Duodenal mucosa (tissue), 2 donors: ENCODE data around the gene CSK.
"Not testable (repeated sequence)": the region's sequence is repeated elsewhere in the genome, so short reads cannot be mapped to it uniquely, and the experiment has no call there.

ENCODE experiments used
- H3K27ac ChIP-seq: one replicate; pipeline ENCODE4 v1.7.0; 2013; ENCODE audit warnings: low read depth, low read length
- H3K27me3 ChIP-seq, 2 donors: one replicate each; pipeline ENCODE4 v1.7.0; 2013; ENCODE audit warnings: low read length in 2 of 2, control low read depth in 1 of 2; ENCODE audit not compliant: insufficient read depth in 2 of 2, control insufficient read depth in 1 of 2
- H3K36me3 ChIP-seq, 2 donors: one replicate each; pipeline ENCODE4 v1.7.0; 2013; ENCODE audit warnings: low read length in 2 of 2, control low read depth in 1 of 2; ENCODE audit not compliant: insufficient read depth in 2 of 2, control insufficient read depth in 1 of 2
- H3K4me1 ChIP-seq, 2 donors: one replicate each; pipeline ENCODE4 v1.7.0; 2013; ENCODE audit warnings: low read length in 2 of 2, control low read depth in 1 of 2; ENCODE audit not compliant: insufficient read depth in 2 of 2, control insufficient read depth in 1 of 2
- H3K4me3 ChIP-seq, 2 donors: one replicate each; pipeline ENCODE4 v1.7.0; 2013; ENCODE audit warnings: low read length in 2 of 2, low read depth in 1 of 2
- H3K9ac ChIP-seq, 2 donors: one replicate each; pipeline ENCODE4 v1.7.0; 2013; ENCODE audit warnings: low read length in 2 of 2, low read depth in 1 of 2
- H3K9me3 ChIP-seq, 2 donors: one replicate each; pipeline ENCODE4 v1.7.0; 2013; ENCODE audit warnings: low read length in 2 of 2, control low read depth in 1 of 2; ENCODE audit not compliant: control insufficient read depth in 1 of 2

CSK gene

GRCh38 chr15:74779162-74779648 lies 2.7 kb upstream of the CSK start:
- no peak overlapping the region for H3K27ac ChIP-seq
- no peaks in the 10 kb centered on the region for H3K36me3 ChIP-seq
- H3K4me1 ChIP-seq, result peaks cover 69 to 76% of the 10 kb centered on the region in 2 donors
- no peak overlapping the region for H3K4me3 ChIP-seq
- no peak overlapping the region for H3K9ac ChIP-seq
- H3K9me3 ChIP-seq, result no peaks in the 10 kb centered on the region
- H3K27me3 ChIP-seq, result no peaks in the 10 kb centered on the region

- Histone ChIP-seq H3K4me3 (peak overlapping the region; percentile 72), H3K27me3 (no peaks in the 10 kb centered on the region), H3K4me1 (peaks cover 70 to 77% of the 10 kb centered on the region in 2 donors), H3K36me3 (peaks cover 0 to 7% of the 10 kb centered on the region in 2 donors), H3K27ac (peak overlapping the region; percentile 57), H3K9ac (peak overlapping the region; percentile 49 to 56), H3K9me3 (no peaks in the 10 kb centered on the region)
Measured at GRCh38 chr15:74780523-74781430, 1.1 kb upstream of the CSK start.

DNA sequence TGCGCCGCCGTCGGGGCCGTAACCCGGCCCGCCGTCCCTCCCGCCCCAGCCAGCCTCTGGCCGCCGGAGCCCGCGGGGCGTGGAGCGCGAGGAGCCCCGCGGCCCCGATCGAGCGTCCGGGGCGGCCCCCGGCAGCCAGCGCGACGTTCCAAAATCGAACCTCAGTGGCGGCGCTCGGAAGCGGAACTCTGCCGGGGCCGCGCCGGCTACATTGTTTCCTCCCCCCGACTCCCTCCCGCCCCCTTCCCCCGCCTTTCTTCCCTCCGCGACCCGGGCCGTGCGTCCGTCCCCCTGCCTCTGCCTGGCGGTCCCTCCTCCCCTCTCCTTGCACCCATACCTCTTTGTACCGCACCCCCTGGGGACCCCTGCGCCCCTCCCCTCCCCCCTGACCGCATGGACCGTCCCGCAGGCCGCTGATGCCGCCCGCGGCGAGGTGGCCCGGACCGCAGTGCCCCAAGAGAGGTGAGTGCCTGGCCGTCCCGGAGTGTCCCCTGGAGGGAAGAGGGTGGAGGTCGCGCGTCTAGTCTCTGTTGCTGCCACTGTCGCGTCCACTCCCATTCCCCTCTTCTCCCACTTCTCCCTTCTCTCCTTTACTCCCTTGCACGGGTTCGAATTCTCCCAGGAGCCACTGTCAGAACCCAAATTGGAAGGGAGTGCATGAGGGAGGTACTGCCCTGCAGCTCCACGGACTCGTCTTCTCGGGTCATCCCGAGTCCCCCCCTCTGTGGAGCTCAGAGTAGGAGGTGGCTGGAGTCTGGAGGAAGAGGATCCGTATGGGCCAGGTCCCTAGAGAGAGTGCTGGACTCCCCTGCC lies 585 bp downstream of the CSK start:
- Histone ChIP-seq H3K4me1 (peaks cover 70 to 82% of the 10 kb centered on the region in 2 donors), H3K9ac (peak overlapping the region; percentile 76 to 84), H3K4me3 (peak overlapping the region; percentile 84 to 91), H3K27me3 (no peaks in the 10 kb centered on the region), H3K27ac (peak overlapping the region; percentile 34), H3K9me3 (no peaks in the 10 kb centered on the region), H3K36me3 (peaks cover 4 to 10% of the 10 kb centered on the region in 2 donors)

DNA sequence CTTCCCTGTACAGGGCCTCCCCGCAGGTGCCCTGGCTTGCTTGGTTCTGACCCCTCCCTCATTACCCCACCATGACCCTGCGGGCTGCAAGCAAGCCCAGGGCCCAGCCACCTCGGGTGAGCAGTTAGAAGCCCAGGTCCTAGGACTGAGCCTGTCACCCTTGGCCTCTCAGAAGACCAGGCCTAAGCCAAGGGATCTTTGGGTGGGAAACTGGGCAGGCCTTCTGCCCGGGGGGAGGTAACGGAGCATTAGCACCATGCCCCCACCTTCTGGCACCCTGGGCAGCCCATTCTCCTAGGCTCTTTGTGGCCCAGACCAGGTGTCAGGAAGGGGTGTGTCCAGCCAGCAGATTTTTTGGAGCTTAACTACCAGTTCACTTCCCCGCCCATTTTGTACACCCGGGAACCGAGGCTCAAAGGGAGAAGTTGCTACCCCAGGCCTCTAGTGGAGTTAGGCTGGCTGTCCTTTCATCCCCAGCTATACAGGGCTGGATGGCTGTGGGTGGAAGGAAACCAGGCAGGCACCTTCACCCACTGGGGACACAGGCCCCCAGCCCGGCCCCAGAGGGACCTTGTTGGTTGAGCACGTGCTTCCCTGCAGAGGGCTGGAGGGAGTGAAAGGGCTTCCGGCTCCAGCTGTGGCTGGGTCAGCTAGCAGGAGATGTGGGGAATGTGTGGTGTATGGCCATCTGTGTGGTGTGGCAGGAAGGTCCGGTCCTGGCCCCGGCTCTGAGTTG lies 1.4 kb downstream of the CSK start:
- H3K4me3 ChIP-seq, result peak overlapping the region; percentile 84 to 91
- H3K36me3 ChIP-seq, result peaks cover 4 to 10% of the 10 kb centered on the region in 2 donors
- no peaks in the 10 kb centered on the region for H3K27me3 ChIP-seq
- peak overlapping the region; percentile 76 to 84 for H3K9ac ChIP-seq
- no peaks in the 10 kb centered on the region for H3K9me3 ChIP-seq
- peaks cover 70 to 82% of the 10 kb centered on the region in 2 donors for H3K4me1 ChIP-seq
- peak overlapping the region; percentile 34 for H3K27ac ChIP-seq

GRCh38 chr15:74783808-74784175 lies 1.9 kb downstream of the CSK start:
- H3K27me3 ChIP-seq, result no peaks in the 10 kb centered on the region
- peak overlapping the region; percentile 27 for H3K27ac ChIP-seq
- H3K36me3 ChIP-seq, result peaks cover 4 to 10% of the 10 kb centered on the region in 2 donors
- H3K4me3 ChIP-seq, result peak overlapping the region; percentile 84 to 91
- no peaks in the 10 kb centered on the region for H3K9me3 ChIP-seq
- H3K4me1 ChIP-seq, result peaks cover 72 to 82% of the 10 kb centered on the region in 2 donors
- H3K9ac ChIP-seq, result peak overlapping the region; percentile 76 to 84

DNA sequence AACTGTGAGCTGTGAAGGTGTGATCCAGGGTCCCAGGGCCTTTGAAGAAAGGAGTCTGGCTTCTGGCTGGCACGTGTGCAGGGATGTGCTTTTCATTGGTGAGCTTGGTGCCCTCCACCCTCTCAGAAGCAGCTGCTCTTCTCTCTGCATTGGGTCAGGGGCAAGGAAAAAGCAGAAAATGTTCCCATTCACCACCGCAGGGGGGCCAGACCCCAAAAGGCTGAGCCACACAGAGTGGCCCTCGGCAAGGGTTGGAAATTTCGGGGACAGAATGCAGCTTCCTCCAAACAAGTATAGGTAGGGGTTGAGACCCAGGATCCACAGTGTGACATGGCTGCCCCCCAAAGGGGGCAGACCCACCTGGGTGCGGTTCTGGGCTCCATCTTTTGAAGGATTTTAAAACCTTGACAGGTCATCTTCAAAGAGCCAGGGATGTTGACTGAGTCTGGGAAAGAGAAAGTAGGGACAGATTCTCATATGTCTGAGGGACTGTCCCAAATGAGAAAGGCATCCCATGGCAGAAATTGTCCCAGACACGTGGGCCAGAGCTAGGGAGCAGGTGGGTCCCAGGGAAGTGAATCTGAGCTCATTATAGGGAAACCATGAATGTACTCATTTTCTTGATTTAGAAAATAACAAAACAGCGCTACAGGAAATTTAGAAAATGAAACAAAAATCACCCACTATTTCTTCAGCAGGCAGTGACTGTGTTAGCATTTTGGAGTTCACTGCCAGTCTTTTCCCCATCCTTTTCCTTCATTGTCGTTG lies 2.7 kb downstream of the CSK start:
- H3K4me1 ChIP-seq, result peaks cover 80 to 87% of the 10 kb centered on the region in 2 donors
- peaks cover 4 to 10% of the 10 kb centered on the region in 2 donors for H3K36me3 ChIP-seq
- peak overlapping the region; percentile 60 to 91 for H3K4me3 ChIP-seq
- H3K27ac ChIP-seq, result peak overlapping the region; percentile 28
- H3K9me3 ChIP-seq, result no peaks in the 10 kb centered on the region
- H3K9ac ChIP-seq, result peak overlapping the region; percentile 56 to 76
- no peaks in the 10 kb centered on the region for H3K27me3 ChIP-seq

DNA sequence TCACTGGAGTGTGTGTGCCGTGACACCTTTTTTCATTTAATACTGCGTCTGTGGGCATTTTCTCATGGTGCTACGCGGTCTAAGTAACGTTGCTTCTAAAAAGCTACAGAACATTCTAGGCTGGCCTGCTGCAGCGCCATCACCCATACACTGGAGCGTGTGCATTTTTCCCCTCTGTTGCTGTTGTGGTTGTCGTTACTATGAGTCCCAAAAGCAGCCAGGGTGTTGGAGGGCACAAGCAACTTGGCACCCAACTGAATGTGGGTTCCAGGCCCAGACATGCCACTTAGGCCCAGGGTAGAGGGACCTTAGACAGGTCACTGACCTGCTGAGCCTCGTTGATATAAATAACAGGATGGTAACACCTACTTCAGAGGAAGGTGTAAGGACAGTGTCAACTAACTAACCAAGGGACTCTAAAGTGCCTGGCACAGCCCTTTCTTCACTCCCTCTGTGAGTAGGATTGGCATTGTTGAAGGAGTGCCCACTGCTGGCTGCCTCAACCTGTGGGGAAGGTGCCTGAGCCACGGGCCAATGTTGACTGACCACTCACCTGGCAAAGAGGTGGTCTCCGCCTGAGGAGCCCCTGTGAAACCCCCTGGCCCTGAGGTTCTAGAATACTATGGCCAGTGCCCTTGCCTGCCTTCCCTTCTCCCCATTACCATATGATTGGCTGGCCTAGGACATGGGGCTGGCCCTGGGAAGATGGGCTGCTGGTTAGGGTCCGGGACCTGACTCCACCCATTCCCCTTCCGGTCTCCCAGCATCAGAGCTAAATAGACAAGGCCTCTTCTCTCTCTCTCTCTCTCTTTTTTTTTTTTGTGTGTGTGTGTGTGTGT lies 3.5 kb downstream of the CSK start:
- H3K4me3 ChIP-seq, result peak overlapping the region; percentile 60 to 91
- peaks cover 4 to 10% of the 10 kb centered on the region in 2 donors for H3K36me3 ChIP-seq
- peak overlapping the region; percentile 28 for H3K27ac ChIP-seq
- peaks cover 83 to 90% of the 10 kb centered on the region in 2 donors for H3K4me1 ChIP-seq
- peak overlapping the region; percentile 56 to 76 for H3K9ac ChIP-seq
- H3K9me3 ChIP-seq, result no peaks in the 10 kb centered on the region
- H3K27me3 ChIP-seq, result no peaks in the 10 kb centered on the region

- not testable (repeated sequence) for H3K27me3 ChIP-seq, H3K36me3 ChIP-seq, H3K27ac ChIP-seq, H3K9me3 ChIP-seq
- Histone ChIP-seq H3K4me3 (peak overlapping the region in 1 of 2 donors; percentile 67), H3K4me1 (peaks cover 83 to 90% of the 10 kb centered on the region in 2 donors), H3K9ac (peak overlapping the region; percentile 50 to 52)
Measured at GRCh38 chr15:74786081-74786480, 4.2 kb downstream of the CSK start.
